Keratinocyte (primary cell): Measurements from ENCODE around the gene PRRT1B. TPM values are rescaled to one million over a fixed set of nuclear protein-coding genes. Genes with fewer than 3 reads are reported as not detected.

Experiments used
- DNase-seq: peaks from one replicate; pipeline ENCODE4 v3.0.0-alpha.2; 2011; ENCODE audit warnings: low read depth, missing footprints, low spot score
- FAIRE-seq: peaks from 2 replicates; lab custom pipeline; 2011; peaks lifted over from hg19 to GRCh38; lab: Jason Lieb, UNC
- H2AFZ ChIP-seq: 2 replicates; pipeline ENCODE4 v1.6.0; 2012; ENCODE audit warnings: low read length, control low read depth, inconsistent platforms; ENCODE audit not compliant: control insufficient read depth
- H3K27ac ChIP-seq: 2 replicates; pipeline ENCODE4 v1.5.1; 2011; ENCODE audit warnings: low read length; ENCODE audit not compliant: control insufficient read depth, insufficient read depth
- H3K27me3 ChIP-seq: 3 replicates; pipeline ENCODE4 v1.6.0; 2011; ENCODE audit warnings: low read length; ENCODE audit not compliant: control insufficient read depth, insufficient read depth; ENCODE audit errors: extremely low read depth
- H3K36me3 ChIP-seq, 2 experiments: 2 replicates in 1 of 2; 3 replicates in 1 of 2; pipeline ENCODE4 v1.5.1; 2011; ENCODE audit warnings: low read length in 2 of 2, mild to moderate bottlenecking in 1 of 2; ENCODE audit not compliant: control insufficient read depth in 2 of 2, insufficient read depth in 2 of 2; ENCODE audit errors: extremely low read depth in 1 of 2
- H3K4me1 ChIP-seq: 3 replicates; pipeline ENCODE4 v1.5.1; 2011; ENCODE audit warnings: low read length; ENCODE audit not compliant: control insufficient read depth, insufficient read depth; ENCODE audit errors: extremely low read depth
- H3K4me2 ChIP-seq: 3 replicates; pipeline ENCODE4 v1.6.0; 2011; ENCODE audit warnings: low read depth, low read length; ENCODE audit not compliant: control insufficient read depth, insufficient read depth; ENCODE audit errors: extremely low read depth
- H3K4me3 ChIP-seq, 3 experiments: fragments of 200-600 bp in 1 of 3; sonication (generic) in 1 of 3; 2 replicates in 2 of 3; 3 replicates in 1 of 3; pipeline ENCODE4 v1.5.1; 2011 to 2016; ENCODE audit warnings: low read length in 3 of 3, mild to moderate bottlenecking in 3 of 3, control low read depth in 2 of 3, inconsistent platforms in 1 of 3, low read depth in 1 of 3, mixed read lengths in 1 of 3, mixed run types in 1 of 3, moderate library complexity in 1 of 3; ENCODE audit not compliant: control insufficient read depth in 2 of 3, insufficient read depth in 2 of 3; ENCODE audit errors: extremely low read depth in 1 of 3
- H3K79me2 ChIP-seq: 2 replicates; pipeline ENCODE4 v1.6.0; 2012; ENCODE audit warnings: low read length; ENCODE audit not compliant: control insufficient read depth, insufficient read depth
- H3K9ac ChIP-seq: 3 replicates; pipeline ENCODE4 v1.6.0; 2011; ENCODE audit warnings: low read length; ENCODE audit not compliant: control insufficient read depth, insufficient read depth; ENCODE audit errors: extremely low read depth
- H3K9me1 ChIP-seq: 3 replicates; pipeline ENCODE4 v1.6.0; 2011; ENCODE audit warnings: low read length; ENCODE audit not compliant: control insufficient read depth, insufficient read depth; ENCODE audit errors: extremely low read depth
- H3K9me3 ChIP-seq: 2 replicates; pipeline ENCODE4 v1.5.1; 2012; ENCODE audit warnings: low read depth, low read length; ENCODE audit not compliant: control insufficient read depth
- H4K20me1 ChIP-seq: 3 replicates; pipeline ENCODE4 v1.6.0; 2011; ENCODE audit warnings: low read length; ENCODE audit not compliant: control insufficient read depth, insufficient read depth; ENCODE audit errors: extremely low read depth
- EZH2 ChIP-seq: IDR thresholded peaks from one replicate; pipeline ENCODE4 v1.6.1; 2012; ENCODE audit warnings: inconsistent platforms, mild to moderate bottlenecking, low read length, moderate library complexity
- dilution Hi-C: fragments of 300-500 bp; cut with MboI; formaldehyde crosslinking; loops from one replicate; pipeline ENCODE4 v1.7.0; 2020; ENCODE audit warnings: low sequenced_read_pairs; ENCODE audit not compliant: extremely low pct_ligation_motif_present
- polyA plus RNA-seq, 5 experiments: library from polyadenylated mRNA; depleted of rRNA in 3 of 5; stranded (reverse) in 3 of 5; stranded (forward) in 1 of 5; unstranded in 1 of 5; fragments of >200 nt; gene quantifications; 1 replicate in 1 of 5; 2 replicates in 3 of 5; 3 replicates in 1 of 5; pipeline versions ENCODE4 v1.2.1 to v1.2.3, GENCODE V29; 2011 to 2012; ENCODE audit warnings: missing spikeins in 2 of 5, low read depth in 1 of 5, low replicate concordance in 1 of 5
- TF ChIP-seq, protein P1 (sequence below), 3 experiments: IDR thresholded peaks in 1 of 3; conservative IDR thresholded peaks in 1 of 3; optimal IDR thresholded peaks in 1 of 3; 2 replicates in 2 of 3; 3 replicates in 1 of 3; pipeline versions ENCODE3 to v1.5.1; 2011; ENCODE audit warnings: low read length in 3 of 3, mild to moderate bottlenecking in 3 of 3, moderate library complexity in 2 of 3, control low read depth in 1 of 3, inconsistent platforms in 1 of 3; ENCODE audit not compliant: insufficient read depth in 2 of 3; ENCODE audit errors: extremely low read depth in 1 of 3

Gene PRRT1B
- polyA plus RNA-seq, 1 donor (not counting 4 experiments of a cell fraction or from before 2014, with no cell fraction given), result not detected

DNA sequence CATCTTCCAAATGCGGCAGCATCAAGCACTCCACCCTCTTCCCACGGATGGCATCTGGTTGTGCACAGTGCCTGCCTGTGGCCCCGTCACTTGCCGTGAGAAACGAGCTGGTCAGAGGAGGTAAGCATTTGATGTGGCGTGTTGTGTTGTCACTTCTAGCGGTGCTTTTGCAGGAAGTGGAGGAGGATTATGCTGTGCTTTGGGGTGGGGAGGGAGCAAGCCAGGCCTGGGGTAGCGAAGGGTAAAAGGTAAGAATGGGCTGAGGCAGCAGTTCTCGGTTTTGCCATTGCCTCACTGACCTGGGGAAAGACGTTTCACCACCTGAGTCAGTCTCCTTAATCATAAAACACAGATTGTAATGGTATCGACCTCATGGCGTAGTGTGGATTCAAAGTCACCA, 44.9 kb upstream of the PRRT1B start:
- Histone ChIP-seq H3K4me3 (no peak overlapping the region), H2AFZ (no peak overlapping the region), H3K79me2 (no peaks in the 10 kb centered on the region), H3K4me2 (no peak overlapping the region), H4K20me1 (peaks cover 5% of the 10 kb centered on the region), H3K9ac (no peak overlapping the region), H3K27ac (peak overlapping the region; percentile 37), H3K36me3 (peaks cover 27 to 37% of the 10 kb centered on the region in 2 experiments), H3K9me1 (no peaks in the 10 kb centered on the region), H3K27me3 (no peaks in the 10 kb centered on the region), H3K9me3 (no peaks in the 10 kb centered on the region), H3K4me1 (peaks cover 28% of the 10 kb centered on the region)
- dilution Hi-C loops, result no loop called here
- no peak for TF ChIP-seq EZH2
- TF ChIP-seq, protein P1, sequence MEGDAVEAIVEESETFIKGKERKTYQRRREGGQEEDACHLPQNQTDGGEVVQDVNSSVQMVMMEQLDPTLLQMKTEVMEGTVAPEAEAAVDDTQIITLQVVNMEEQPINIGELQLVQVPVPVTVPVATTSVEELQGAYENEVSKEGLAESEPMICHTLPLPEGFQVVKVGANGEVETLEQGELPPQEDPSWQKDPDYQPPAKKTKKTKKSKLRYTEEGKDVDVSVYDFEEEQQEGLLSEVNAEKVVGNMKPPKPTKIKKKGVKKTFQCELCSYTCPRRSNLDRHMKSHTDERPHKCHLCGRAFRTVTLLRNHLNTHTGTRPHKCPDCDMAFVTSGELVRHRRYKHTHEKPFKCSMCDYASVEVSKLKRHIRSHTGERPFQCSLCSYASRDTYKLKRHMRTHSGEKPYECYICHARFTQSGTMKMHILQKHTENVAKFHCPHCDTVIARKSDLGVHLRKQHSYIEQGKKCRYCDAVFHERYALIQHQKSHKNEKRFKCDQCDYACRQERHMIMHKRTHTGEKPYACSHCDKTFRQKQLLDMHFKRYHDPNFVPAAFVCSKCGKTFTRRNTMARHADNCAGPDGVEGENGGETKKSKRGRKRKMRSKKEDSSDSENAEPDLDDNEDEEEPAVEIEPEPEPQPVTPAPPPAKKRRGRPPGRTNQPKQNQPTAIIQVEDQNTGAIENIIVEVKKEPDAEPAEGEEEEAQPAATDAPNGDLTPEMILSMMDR (optimal IDR thresholded peaks at IDR 0.05 in 1 of 3, IDR thresholded peaks at IDR 0.05 in 1 of 3, conservative IDR thresholded peaks at IDR 0.05 in 1 of 3; ENCODE audit: extremely low read depth in 1 of 3, insufficient read depth in 2 of 3, low read length in 3 of 3), result no peak
- FAIRE-seq, result no peak
- DNase-seq, result no peak

DNA sequence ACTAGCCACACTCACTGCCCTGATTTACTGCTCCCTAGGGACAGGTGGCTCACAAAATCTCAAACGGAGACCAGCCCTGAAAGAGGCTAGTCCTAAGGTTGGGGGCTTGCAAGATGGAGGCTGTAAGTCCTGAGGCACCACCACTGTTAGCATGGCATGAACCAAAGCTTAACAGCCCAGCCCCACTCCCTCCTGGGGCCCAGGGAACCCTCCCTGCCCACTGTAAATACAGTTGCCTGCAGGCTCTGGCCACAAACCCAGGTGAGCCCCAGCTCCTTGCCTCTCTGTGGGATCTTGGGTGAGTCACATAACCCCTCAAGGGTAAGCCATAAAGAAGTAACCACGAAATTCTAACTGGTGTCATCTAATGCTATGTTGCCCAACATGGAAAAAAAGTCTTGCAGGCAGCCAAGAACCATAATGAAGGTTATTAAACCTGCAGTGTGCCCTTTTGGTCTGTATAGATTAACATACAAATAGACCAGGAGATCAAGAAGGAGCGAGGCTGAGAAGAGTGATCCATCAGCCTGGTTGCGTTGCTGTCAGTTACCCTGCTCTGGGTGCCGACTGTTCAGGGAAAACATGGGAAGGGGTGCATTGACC, 44.3 kb upstream of the PRRT1B start:
- DNase-seq (peak; percentile 69), FAIRE-seq (no peak)
- Histone ChIP-seq H3K4me3 (no peak overlapping the region), H4K20me1 (peaks cover 5% of the 10 kb centered on the region), H2AFZ (no peak overlapping the region), H3K4me2 (no peak overlapping the region), H3K27me3 (no peaks in the 10 kb centered on the region), H3K36me3 (peaks cover 23 to 35% of the 10 kb centered on the region in 2 experiments), H3K9me3 (no peaks in the 10 kb centered on the region), H3K4me1 (peaks cover 28% of the 10 kb centered on the region), H3K9ac (no peak overlapping the region), H3K27ac (peak overlapping the region; percentile 37), H3K9me1 (no peaks in the 10 kb centered on the region), H3K79me2 (no peaks in the 10 kb centered on the region)
- dilution Hi-C loops, result no loop called here
- TF ChIP-seq, protein P1 (optimal IDR thresholded peaks at IDR 0.05 in 1 of 3, IDR thresholded peaks at IDR 0.05 in 1 of 3, conservative IDR thresholded peaks at IDR 0.05 in 1 of 3; ENCODE audit: extremely low read depth in 1 of 3, insufficient read depth in 2 of 3, low read length in 3 of 3), result no peak
- TF ChIP-seq EZH2, result no peak
